Measurements from ENCODE around the gene IDH2. TPM values are rescaled to one million over a fixed set of nuclear protein-coding genes. Genes with fewer than 3 reads are reported as not detected.

The IDH2 gene
- total and polyA plus RNA-seq, 2 of the 13 experiments (the other 11 are each of a cell fraction or from before 2014, with no cell fraction given): 121 to 145 TPM

GRCh38 chr15:90042766-90043529 lies 59.3 kb downstream of the IDH2 start:
- Histone ChIP-seq H3K9ac (ENCODE audit: insufficient read depth, low read depth, low read length) (no peak overlapping the region), H4K20me1 (ENCODE audit: insufficient read depth, low read length) (0 out of 2 replicates have a peak, but pooled peaks cover 3% of the 10 kb centered on the region), H3K27ac (ENCODE audit: extremely low read length, insufficient read depth, low read length) (no peak overlapping the region), H3K9me3 (ENCODE audit: low read length) (no peaks in the 10 kb centered on the region), H3K4me3 (replicated peaks in 1 of 3; ENCODE audit: insufficient read depth in 1 of 3, low read depth in 2 of 3, low read length in 3 of 3) (no peak overlapping the region), H3K36me3 (replicated peaks in 1 of 2; ENCODE audit: control insufficient read depth in 1 of 2, insufficient read depth in 2 of 2, low read length in 2 of 2) (peaks cover 2 to 3% of the 10 kb centered on the region in 2 experiments; a peak in 1 of 5 replicates), H3K27me3 (ENCODE audit: control insufficient read depth in 1 of 2, insufficient read depth in 2 of 2, low read length in 2 of 2) (no peaks in the 10 kb centered on the region), H3K4me1 (ENCODE audit: insufficient read depth, low read length) (peaks cover 25% of the 10 kb centered on the region), H3K79me2 (ENCODE audit: insufficient read depth, low read length) (peaks cover 7% of the 10 kb centered on the region), H3K4me2 (ENCODE audit: low read depth, low read length) (no peak overlapping the region), H2AFZ (ENCODE audit: low read length) (no peak overlapping the region)
- TF ChIP-seq, protein P1, sequence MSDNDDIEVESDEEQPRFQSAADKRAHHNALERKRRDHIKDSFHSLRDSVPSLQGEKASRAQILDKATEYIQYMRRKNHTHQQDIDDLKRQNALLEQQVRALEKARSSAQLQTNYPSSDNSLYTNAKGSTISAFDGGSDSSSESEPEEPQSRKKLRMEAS (IDR thresholded peaks at IDR 0.05): no peak
- no peak for TF ChIP-seq ZNF513 (CRISPR knock-in tag; conservative IDR thresholded peaks at IDR 0.05)
- no peak for TF ChIP-seq ZNF326 (CRISPR knock-in tag; IDR thresholded peaks at IDR 0.05; ENCODE audit: borderline replicate concordance)
- TF ChIP-seq AGO2 (optimal IDR thresholded peaks at IDR 0.05; ENCODE audit: low read depth, low read length): peak; percentile 58
- no peak for TF ChIP-seq CBX2 (IDR thresholded peaks at IDR 0.05; ENCODE audit: low read depth, low read length)
- TF ChIP-seq CBX2 (CRISPR knock-in tag; IDR thresholded peaks at IDR 0.05; ENCODE audit: low read depth): no peak
- no peak for TF ChIP-seq SIX1 (CRISPR knock-in tag; IDR thresholded peaks at IDR 0.05; ENCODE audit: borderline replicate concordance)
- DNase-seq (ENCODE audit: low spot score) (no peak), FAIRE-seq (no peak), ATAC-seq (no peak)
- in situ Hi-C loops (cut with HindIII; ENCODE audit: extremely low pct_ligation_motif_present, low pct_unique_long_range_greater_than_20kb) (no loop called here), intact Hi-C loops (cut with micrococcal nuclease; ENCODE audit: unreplicated experiment) (no loop called here)
- CTCF ChIA-PET (ENCODE audit: low intra/inter-chr PET ratio, low total read pairs): no interaction called here
- POLR2A ChIA-PET: no interaction called here
- WGBS (ENCODE audit: low lambda C conversion rate): 96% methylated on average over 14 of the region's 27 CpGs
- BruUV-seq (replicated peaks): no TSS peak
